GM18498 (cell line): ENCODE results near the gene FOXN3.

ENCODE experiments used
- ATAC-seq: cut with Tn5 transposase; IDR thresholded peaks from one replicate; pipeline ENCODE4 v1.9.1; 2021; ENCODE audit warnings: mild to moderate bottlenecking, moderate library complexity; ENCODE audit not compliant: unreplicated experiment

FOXN3 gene

DNA sequence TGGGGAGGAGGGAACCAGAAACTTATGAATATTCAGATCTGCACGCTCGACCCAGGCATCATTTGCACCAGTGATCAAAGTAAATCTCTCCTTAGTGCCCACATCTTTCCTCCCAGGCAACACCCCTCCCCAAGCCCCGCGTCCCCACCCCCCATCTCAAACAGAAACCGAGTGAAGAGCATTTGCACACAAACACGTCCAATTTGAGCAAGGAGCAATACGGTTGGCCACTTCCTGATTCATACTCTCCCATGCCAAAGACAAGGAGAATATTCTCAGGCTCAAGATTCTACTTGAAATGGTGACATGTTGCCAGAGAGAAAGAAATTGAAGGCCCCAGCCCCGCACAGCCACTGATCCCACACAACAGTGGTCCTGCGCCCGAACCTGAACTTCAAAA is 7.1 kb downstream of the FOXN3 start:
- no peak for ATAC-seq

- ATAC-seq: no peak
These were observed 7.9 kb downstream of the FOXN3 start for GRCh38 chr14:89408907-89409700.

GRCh38 chr14:89407856-89408255 is 9.2 kb downstream of the FOXN3 start:
- no peak for ATAC-seq

GRCh38 chr14:89406941-89407340 is 10.1 kb downstream of the FOXN3 start:
- ATAC-seq: no peak

DNA sequence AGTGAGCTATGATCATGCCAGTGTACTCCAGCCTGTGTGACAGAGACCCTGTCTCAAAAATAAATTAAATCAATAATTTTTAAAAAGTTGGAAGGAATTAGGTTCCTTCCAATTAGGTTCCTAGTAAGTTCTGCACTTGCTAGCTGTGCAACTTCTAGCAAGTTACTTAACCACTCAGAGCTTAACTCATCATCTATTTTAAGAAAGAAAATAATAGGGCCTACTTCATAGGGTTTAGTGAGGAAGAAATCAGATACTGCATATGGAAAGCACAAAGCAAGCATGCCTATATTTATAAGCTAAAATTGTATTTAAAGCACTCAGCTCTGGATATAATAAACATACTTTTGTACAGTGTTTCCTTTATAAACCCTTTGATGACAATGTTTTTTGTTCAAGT is 10.7 kb downstream of the FOXN3 start:
- no peak for ATAC-seq

- ATAC-seq: no peak
These were observed 11.3 kb downstream of the FOXN3 start for GRCh38 chr14:89405712-89406111.

- no peak for ATAC-seq
These were observed 14.7 kb downstream of the FOXN3 start for GRCh38 chr14:89402363-89402762.

DNA sequence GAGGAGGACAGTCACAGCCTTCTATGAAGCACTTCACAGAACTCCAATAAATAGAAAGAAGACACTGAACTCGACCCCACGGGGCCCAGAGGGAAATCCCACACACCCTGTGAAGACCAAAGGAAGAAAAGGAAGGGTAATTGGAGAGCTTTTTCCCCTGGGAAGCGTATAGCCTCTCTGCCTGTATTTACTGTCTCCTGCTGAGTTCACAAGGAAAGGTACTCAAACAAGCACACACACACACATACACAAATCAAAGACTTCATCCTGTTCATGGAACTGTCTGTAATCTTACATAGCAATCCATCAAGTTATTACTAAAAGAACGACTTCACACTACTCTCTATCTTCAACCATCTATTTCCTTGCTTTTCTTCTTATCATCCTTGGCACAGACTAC is 15.3 kb downstream of the FOXN3 start:
- ATAC-seq: no peak

DNA sequence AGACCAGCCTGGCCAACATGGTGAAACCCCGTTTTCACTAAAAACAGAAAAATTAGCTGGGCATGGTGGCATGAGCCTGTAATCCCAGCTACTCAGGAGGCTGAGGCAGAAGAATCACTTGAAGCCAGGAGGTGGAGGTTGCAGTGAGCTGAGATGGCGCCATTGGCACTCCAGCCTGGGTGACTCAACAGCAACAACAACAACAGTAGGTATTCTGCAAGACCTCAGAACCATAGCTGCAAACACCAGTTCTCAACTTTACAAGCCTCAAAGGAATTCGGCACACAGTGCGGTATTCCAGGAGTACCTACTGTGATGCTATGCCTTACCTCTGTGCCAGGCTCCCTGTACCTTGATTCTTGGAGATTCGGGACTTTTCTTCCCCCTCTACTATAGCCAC is 15.8 kb downstream of the FOXN3 start:
- no peak for ATAC-seq

DNA sequence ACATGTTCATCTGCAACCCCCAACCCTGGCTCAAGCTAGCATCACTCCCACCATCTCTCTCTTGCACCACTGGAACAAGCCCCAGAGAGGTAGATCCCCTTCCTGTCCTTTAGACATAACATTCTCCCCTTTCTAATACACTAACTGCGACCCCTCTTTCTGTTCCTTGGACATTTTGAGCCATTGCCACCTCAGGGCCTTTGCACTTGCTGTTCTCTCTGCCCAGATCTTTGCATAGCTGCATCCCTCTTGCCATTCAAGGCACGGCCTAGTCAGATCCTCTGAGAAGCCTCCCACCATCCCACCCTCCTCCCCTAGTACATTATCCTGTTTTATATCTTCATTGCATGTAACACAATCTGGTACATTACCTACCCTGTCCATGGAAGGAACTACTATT is 16.5 kb downstream of the FOXN3 start:
- no peak for ATAC-seq

GRCh38 chr14:89399594-89400068 is 17.4 kb downstream of the FOXN3 start:
- no peak for ATAC-seq

DNA sequence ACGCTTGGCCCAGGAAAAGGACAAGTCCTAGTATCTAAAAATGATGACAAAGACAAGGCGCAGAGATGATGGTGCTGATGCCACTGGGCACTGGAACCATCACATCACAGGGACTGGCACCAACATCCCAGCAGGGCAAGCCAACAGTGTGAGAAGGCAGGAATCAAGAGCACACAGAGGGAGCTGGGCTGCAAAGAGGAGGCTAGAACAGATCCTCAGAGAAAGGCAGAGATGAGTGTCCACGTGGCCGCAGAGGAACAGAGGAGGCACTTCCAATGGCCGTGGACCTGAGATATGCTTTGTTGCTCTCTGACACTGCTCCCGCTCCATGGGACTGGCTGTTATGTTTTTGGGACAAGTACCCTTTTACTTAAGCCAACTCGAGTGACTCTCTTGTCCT is 17.9 kb downstream of the FOXN3 start:
- no peak for ATAC-seq

- ATAC-seq: no peak
These were observed 19.3 kb downstream of the FOXN3 start for GRCh38 chr14:89397569-89398230.

DNA sequence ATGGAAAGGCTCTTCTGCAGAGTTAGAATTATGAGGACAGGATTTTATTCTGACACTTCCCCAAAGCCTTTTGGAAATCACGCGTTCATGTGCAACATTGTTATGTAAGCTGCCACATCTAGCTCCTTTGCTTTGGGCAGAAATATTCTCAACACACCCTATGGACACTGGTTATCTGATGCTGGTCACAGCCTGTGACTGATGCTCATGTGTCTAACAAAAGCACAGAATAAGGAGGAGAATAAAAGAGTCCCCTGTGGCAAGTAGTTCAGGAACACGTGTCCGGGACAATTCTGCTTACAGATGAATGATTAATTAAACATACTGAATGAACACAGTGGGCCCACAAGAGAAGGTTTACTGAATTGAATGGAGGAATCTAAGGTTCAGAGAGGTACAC is 22.1 kb downstream of the FOXN3 start:
- no peak for ATAC-seq

DNA sequence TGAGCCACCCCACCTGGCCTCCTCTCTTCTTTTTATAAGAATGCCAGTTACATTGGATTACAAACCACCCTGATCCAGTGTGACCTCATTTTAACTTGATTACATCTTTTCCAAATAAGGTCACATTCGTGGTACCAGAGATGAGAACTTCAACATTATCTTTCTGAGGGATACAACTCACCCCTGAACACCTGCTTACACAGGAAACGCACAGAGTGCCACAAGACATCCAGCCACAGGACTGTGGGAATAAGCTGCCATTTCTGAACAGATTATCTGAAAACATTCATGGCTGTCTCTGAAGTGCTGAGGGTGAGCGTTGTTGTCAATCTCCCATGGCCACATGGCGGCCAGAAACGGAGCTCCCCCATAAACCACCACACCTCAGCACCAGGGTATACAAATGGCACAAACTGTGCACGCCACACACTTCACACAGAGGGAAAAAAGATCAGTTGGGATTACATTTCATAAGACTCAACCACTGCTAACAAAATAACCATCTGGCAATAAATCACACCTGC is 23.7 kb downstream of the FOXN3 start:
- no peak for ATAC-seq

DNA sequence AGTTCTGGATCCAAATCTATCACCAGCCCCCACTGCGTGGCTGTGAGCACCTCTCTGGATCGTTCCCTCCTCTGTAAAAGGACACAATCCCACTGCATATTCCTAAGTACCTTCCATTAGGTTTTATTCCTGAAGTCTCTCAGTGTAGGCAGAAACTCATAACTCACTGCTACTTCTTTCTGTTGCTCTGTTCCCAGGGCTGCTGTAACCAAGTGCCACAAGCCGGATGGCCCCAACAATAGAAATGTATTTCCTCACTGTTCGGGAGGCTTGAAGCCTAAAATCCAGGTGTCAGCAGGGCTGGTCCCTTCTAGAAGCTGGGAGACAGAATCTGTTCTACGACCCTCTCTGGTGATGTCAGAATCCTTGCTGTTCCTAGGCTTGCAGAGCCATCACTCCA is 24.9 kb downstream of the FOXN3 start:
- ATAC-seq: no peak

DNA sequence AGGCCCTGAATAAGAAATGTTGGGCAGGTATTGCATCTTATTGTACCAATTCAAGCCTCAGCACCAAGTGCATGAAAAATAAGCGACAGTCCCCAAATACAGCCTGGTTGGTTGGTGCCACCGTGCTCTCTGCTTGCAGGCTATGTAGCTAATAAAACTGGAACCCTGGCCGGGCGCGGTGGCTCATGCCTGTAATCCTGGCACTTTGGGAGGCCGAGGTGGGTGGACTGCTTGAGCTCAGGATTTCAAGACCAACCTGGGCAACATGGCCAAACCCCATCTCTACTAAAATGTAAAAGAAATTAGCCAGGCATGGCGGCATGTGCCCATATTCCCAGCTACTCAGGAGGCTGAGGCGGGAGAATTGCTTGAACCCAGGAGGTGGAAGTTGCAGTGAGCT is 25.5 kb downstream of the FOXN3 start:
- no peak for ATAC-seq

DNA sequence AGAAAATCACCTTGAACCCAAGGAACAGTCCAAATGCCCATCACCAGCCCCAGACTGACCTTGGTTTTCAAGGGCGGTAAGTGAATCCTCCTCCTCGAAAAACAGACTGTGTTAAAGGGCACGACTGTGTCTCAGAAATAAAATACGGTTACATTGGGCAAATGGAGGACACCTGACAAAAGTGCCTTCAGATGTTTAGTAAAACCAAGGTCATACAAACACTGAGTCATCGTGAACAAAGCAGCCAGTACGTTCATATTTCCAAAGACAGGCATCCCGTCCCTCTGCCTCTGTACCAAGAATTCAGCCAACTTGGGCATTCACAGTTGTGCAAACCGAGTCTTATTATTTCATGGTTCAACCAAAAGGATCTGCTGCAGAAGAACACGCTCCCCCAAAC is 25.9 kb downstream of the FOXN3 start:
- no peak for ATAC-seq

GRCh38 chr14:89388853-89389252 is 28.2 kb downstream of the FOXN3 start:
- no peak for ATAC-seq

GRCh38 chr14:89387922-89388685 is 28.9 kb downstream of the FOXN3 start:
- ATAC-seq: no peak

- no peak for ATAC-seq
These were observed 30.7 kb downstream of the FOXN3 start for GRCh38 chr14:89386212-89386886.
